WTC11 (cell line): Measurements from ENCODE around the gene KXD1. TPM values are rescaled to one million over a fixed set of nuclear protein-coding genes. Genes with fewer than 3 reads are reported as not detected.
A peak's percentile ranks its signal among the peaks of the same experiment; 100 is the strongest.

ENCODE experiments used
- ATAC-seq: fragments of 200-7000 bp; cut with Tn5 transposase; 2 replicates; pipeline ENCODE4 v1.10.0; 2021; ENCODE audit warnings: mild to moderate bottlenecking, moderate library complexity
- CTCF ChIA-PET: fragments of 300-600 bp; sonication (Branson Sonifier 250); formaldehyde crosslinking; loops from one replicate; lab custom pipeline; 2021; ENCODE audit warnings: antibody characterized with exemption; lab: Charles Lee
- POLR2A ChIA-PET: fragments of 350-600 bp; sonication (Branson Sonifier 250); formaldehyde crosslinking; loops from one replicate; lab custom pipeline; 2021; ENCODE audit warnings: antibody characterized with exemption; lab: Charles Lee
- DNase-seq: peaks from one replicate; pipeline ENCODE4 v3.0.0; 2021; ENCODE audit warnings: low spot score
- H3K27ac Mint-ChIP-seq: 2 replicates; pipeline ENCODE4 v1.8.0; 2021; ENCODE audit warnings: mixed read lengths
- H3K27me3 Mint-ChIP-seq: 2 replicates; pipeline ENCODE4 v1.8.0; 2021; ENCODE audit warnings: low read depth, mild to moderate bottlenecking, moderate library complexity, mixed read lengths
- H3K36me3 Mint-ChIP-seq: 2 replicates; pipeline ENCODE4 v1.8.0; 2021; ENCODE audit warnings: mixed read lengths
- H3K4me1 Mint-ChIP-seq: 2 replicates; pipeline ENCODE4 v1.8.0; 2022; ENCODE audit warnings: mixed read lengths
- H3K4me3 Mint-ChIP-seq: 2 replicates; pipeline ENCODE4 v1.8.0; 2021; ENCODE audit warnings: mild to moderate bottlenecking, moderate library complexity, mixed read lengths
- H3K9me3 Mint-ChIP-seq: 2 replicates; pipeline ENCODE4 v1.8.0; 2021; ENCODE audit warnings: mixed read lengths
- AR ChIP-seq: fragments of 250-450 bp; sonication (Bioruptor Pico); IDR thresholded peaks from 2 replicates; pipeline ENCODE4 v1.9.0; 2021; ENCODE audit warnings: mild to moderate bottlenecking
- ATF6 ChIP-seq: sonication (generic); formaldehyde crosslinking; IDR thresholded peaks from 2 replicates; pipeline ENCODE4 v1.8.1; 2023; ENCODE audit warnings: mild to moderate bottlenecking, missing genetic modification reagents
- CREM ChIP-seq: sonication (generic); formaldehyde crosslinking; IDR thresholded peaks from 2 replicates; pipeline ENCODE4 v1.8.1; 2022; ENCODE audit warnings: mild to moderate bottlenecking, missing genetic modification reagents, moderate library complexity
- E2F4 ChIP-seq: sonication (generic); formaldehyde crosslinking; IDR thresholded peaks from 2 replicates; pipeline ENCODE4 v1.8.1; 2022; ENCODE audit warnings: low read depth, mild to moderate bottlenecking, moderate library complexity, missing genetic modification reagents, borderline replicate concordance
- ETV6 ChIP-seq: sonication (generic); formaldehyde crosslinking; IDR thresholded peaks from 2 replicates; pipeline ENCODE4 v1.8.1; 2022; ENCODE audit warnings: mild to moderate bottlenecking, missing genetic modification reagents
- FOXP4 ChIP-seq: sonication (generic); formaldehyde crosslinking; IDR thresholded peaks from 2 replicates; pipeline ENCODE4 v1.8.0; 2022; ENCODE audit warnings: mild to moderate bottlenecking, missing genetic modification reagents
- HMGXB4 ChIP-seq: sonication (generic); formaldehyde crosslinking; IDR thresholded peaks from 2 replicates; pipeline ENCODE4 v1.8.1; 2023; ENCODE audit warnings: mild to moderate bottlenecking, moderate library complexity, missing genetic modification reagents
- MYBL2 ChIP-seq: sonication (generic); formaldehyde crosslinking; IDR thresholded peaks from 2 replicates; pipeline ENCODE4 v1.8.1; 2023; ENCODE audit warnings: mild to moderate bottlenecking, moderate library complexity, missing genetic modification reagents
- PREB ChIP-seq: sonication (generic); formaldehyde crosslinking; IDR thresholded peaks from 2 replicates; pipeline ENCODE4 v1.8.1; 2022; ENCODE audit warnings: mild to moderate bottlenecking, missing genetic modification reagents, moderate library complexity, borderline replicate concordance
- RORB ChIP-seq: fragments of 250-450 bp; sonication (Bioruptor Pico); IDR thresholded peaks from 2 replicates; pipeline ENCODE4 v1.9.0; 2021; ENCODE audit warnings: mild to moderate bottlenecking
- SMAD3 ChIP-seq: sonication (generic); formaldehyde crosslinking; IDR thresholded peaks from 2 replicates; pipeline ENCODE4 v1.8.0; 2022; ENCODE audit warnings: missing genetic modification reagents, mild to moderate bottlenecking, borderline replicate concordance
- USF2 ChIP-seq: sonication (generic); formaldehyde crosslinking; IDR thresholded peaks from 2 replicates; pipeline ENCODE4 v1.8.1; 2023; ENCODE audit warnings: mild to moderate bottlenecking, missing genetic modification reagents, moderate library complexity
- ZNF138 ChIP-seq: sonication (generic); formaldehyde crosslinking; conservative IDR thresholded peaks from 2 replicates; pipeline ENCODE4 v1.8.1; 2022; ENCODE audit warnings: mild to moderate bottlenecking, moderate library complexity, missing genetic modification reagents
- ZNF232 ChIP-seq: sonication (generic); formaldehyde crosslinking; IDR thresholded peaks from 2 replicates; pipeline ENCODE4 v1.8.0; 2022; ENCODE audit warnings: mild to moderate bottlenecking, missing genetic modification reagents
- ZNF317 ChIP-seq: sonication (generic); formaldehyde crosslinking; IDR thresholded peaks from 2 replicates; pipeline ENCODE4 v1.8.1; 2023; ENCODE audit warnings: low read depth, mild to moderate bottlenecking, moderate library complexity, missing genetic modification reagents, borderline replicate concordance
- ZNF423 ChIP-seq: fragments of 250-450 bp; sonication (Bioruptor Pico); IDR thresholded peaks from 2 replicates; pipeline ENCODE4 v2.1.2; 2022; ENCODE audit warnings: mild to moderate bottlenecking, moderate library complexity
- ZSCAN18 ChIP-seq: fragments of 250-450 bp; sonication (Bioruptor Pico); IDR thresholded peaks from 2 replicates; pipeline ENCODE4 v2.1.2; 2022; ENCODE audit warnings: mild to moderate bottlenecking, moderate library complexity
- total RNA-seq: library from RNA; stranded (reverse); gene quantifications from 3 replicates; pipeline ENCODE4 v1.2.3, GENCODE V29; 2021

KXD1 gene
- total RNA-seq, 1 experiment from 2014 or later = 136 TPM

GRCh38 chr19:18522124-18522861, 35.4 kb upstream of the KXD1 start:
- H3K4me1 Mint-ChIP-seq = peaks cover 7% of the 10 kb centered on the region
- no peaks in the 10 kb centered on the region for H3K27me3 Mint-ChIP-seq
- peak; percentile 95 for ATAC-seq
- H3K9me3 Mint-ChIP-seq = no peaks in the 10 kb centered on the region
- DNase-seq = peak; percentile 100
- H3K36me3 Mint-ChIP-seq = no peaks in the 10 kb centered on the region
- peak overlapping the region; percentile 81 for H3K4me3 Mint-ChIP-seq
- ChIA-PET POLR2A (interaction anchor here (0.5 to 1.4 kb wide), 4 partner anchors 8 to 50 kb away, joined by 3 read pairs; partner anchors contain the start of gene UBA52), CTCF (interaction anchor here (0.6 to 5.0 kb wide), 19 partner anchors 12 to 276 kb away, joined by 3 to 55 read pairs (median 8); partner anchors contain the start of genes KXD1 and UBA52)
- H3K27ac Mint-ChIP-seq = peak overlapping the region; percentile 86
- TF ChIP-seq ZNF423 (CRISPR knock-in tag) = no peak
- peak; percentile 67 for TF ChIP-seq USF2 (CRISPR knock-in tag)
- TF ChIP-seq ATF6 (CRISPR knock-in tag) = no peak
- no peak for TF ChIP-seq MYBL2
- no peak for TF ChIP-seq ZNF232 (CRISPR knock-in tag)
- TF ChIP-seq SMAD3 (CRISPR knock-in tag) = 0 out of 2 replicates have a peak, but pooled peaks have one; percentile 4
- TF ChIP-seq HMGXB4 = no peak
- TF ChIP-seq ZNF138 = no peak
- TF ChIP-seq ZSCAN18 = no peak
- 0 out of 2 replicates have a peak, but pooled peaks have one; percentile 15 for TF ChIP-seq FOXP4
- TF ChIP-seq PREB (CRISPR knock-in tag) = no peak
- no peak for TF ChIP-seq E2F4
- TF ChIP-seq RORB (CRISPR knock-in tag) = no peak
- no peak for TF ChIP-seq CREM (CRISPR knock-in tag)
- TF ChIP-seq AR (CRISPR knock-in tag) = no peak
- TF ChIP-seq ZNF317 = no peak
- TF ChIP-seq ETV6 (CRISPR knock-in tag) = 0 out of 2 replicates have a peak, but pooled peaks have one; percentile 26
